Measurements from ENCODE around the gene PDSS2. TPM values are rescaled to one million over a fixed set of nuclear protein-coding genes. Genes with fewer than 3 reads are reported as not detected.
"Not testable (repeated sequence)": the region's sequence is repeated elsewhere in the genome, so short reads cannot be mapped to it uniquely, and the experiment has no call there.

The PDSS2 gene
- total RNA-seq, 1 donor from 2014 or later: 19.3 TPM

GRCh38 chr6:107292715-107293271 lies 166.6 kb downstream of the PDSS2 start:
- Mint-ChIP-seq H3K27ac (no peak overlapping the region), H3K9me3 (no peaks in the 10 kb centered on the region), H3K4me3 (no peak overlapping the region), H3K36me3 (ENCODE audit: low read depth) (peaks cover 1% of the 10 kb centered on the region), H3K27me3 (no peaks in the 10 kb centered on the region), H3K4me1 (no peaks in the 10 kb centered on the region)
- POLR2A ChIA-PET: no interaction called here
- CTCF ChIA-PET: no interaction called here
- ATAC-seq (ENCODE audit: low read depth) (no peak), DNase-seq (no peak)
- intact Hi-C loops (cut with micrococcal nuclease): no loop called here
- TF ChIP-seq CTCF (IDR thresholded peaks at IDR 0.05): no peak

GRCh38 chr6:107290491-107290890 lies 168.9 kb downstream of the PDSS2 start:
- ChIA-PET POLR2A (no interaction called here), CTCF (no interaction called here)
- intact Hi-C loops (cut with micrococcal nuclease): no loop called here
- H3K4me3 Mint-ChIP-seq: no peak overlapping the region
- ATAC-seq (ENCODE audit: low read depth): no peak
- H3K9me3 Mint-ChIP-seq: no peaks in the 10 kb centered on the region
- H3K27ac Mint-ChIP-seq: no peak overlapping the region
- H3K27me3 Mint-ChIP-seq: no peaks in the 10 kb centered on the region
- no peak for TF ChIP-seq CTCF (IDR thresholded peaks at IDR 0.05)
- H3K36me3 Mint-ChIP-seq (ENCODE audit: low read depth): no peaks in the 10 kb centered on the region
- no peaks in the 10 kb centered on the region for H3K4me1 Mint-ChIP-seq
- DNase-seq: no peak

GRCh38 chr6:107289258-107289657 lies 170.1 kb downstream of the PDSS2 start:
- DNase-seq; H3K27ac Mint-ChIP-seq; H3K36me3 Mint-ChIP-seq (ENCODE audit: low read depth); intact Hi-C loops (cut with micrococcal nuclease); H3K4me1 Mint-ChIP-seq; H3K4me3 Mint-ChIP-seq; H3K27me3 Mint-ChIP-seq; H3K9me3 Mint-ChIP-seq; ATAC-seq (ENCODE audit: low read depth); CTCF ChIA-PET; POLR2A ChIA-PET: not testable (repeated sequence)

- H3K27me3 Mint-ChIP-seq; DNase-seq; H3K36me3 Mint-ChIP-seq (ENCODE audit: low read depth); H3K4me3 Mint-ChIP-seq; CTCF ChIA-PET; H3K27ac Mint-ChIP-seq; H3K4me1 Mint-ChIP-seq; intact Hi-C loops (cut with micrococcal nuclease); ATAC-seq (ENCODE audit: low read depth); H3K9me3 Mint-ChIP-seq; POLR2A ChIA-PET: not testable (repeated sequence)
Measured at GRCh38 chr6:107285683-107286082, 173.7 kb downstream of the PDSS2 start.

GRCh38 chr6:107284805-107285204 lies 174.6 kb downstream of the PDSS2 start:
- DNase-seq: no peak
- POLR2A ChIA-PET: no interaction called here
- no peak overlapping the region for H3K4me3 Mint-ChIP-seq
- no peak overlapping the region for H3K27ac Mint-ChIP-seq
- H3K9me3 Mint-ChIP-seq: no peaks in the 10 kb centered on the region
- intact Hi-C loops (cut with micrococcal nuclease): no loop called here
- CTCF ChIA-PET: no interaction called here
- ATAC-seq (ENCODE audit: low read depth): no peak
- no peaks in the 10 kb centered on the region for H3K36me3 Mint-ChIP-seq (ENCODE audit: low read depth)
- TF ChIP-seq CTCF (IDR thresholded peaks at IDR 0.05): no peak
- no peaks in the 10 kb centered on the region for H3K27me3 Mint-ChIP-seq
- no peaks in the 10 kb centered on the region for H3K4me1 Mint-ChIP-seq

- H3K27ac Mint-ChIP-seq: no peak overlapping the region
- TF ChIP-seq CTCF (IDR thresholded peaks at IDR 0.05): no peak
- intact Hi-C loops (cut with micrococcal nuclease): no loop called here
- H3K36me3 Mint-ChIP-seq (ENCODE audit: low read depth): no peaks in the 10 kb centered on the region
- no peaks in the 10 kb centered on the region for H3K9me3 Mint-ChIP-seq
- ATAC-seq (ENCODE audit: low read depth): no peak
- DNase-seq: no peak
- no peak overlapping the region for H3K4me3 Mint-ChIP-seq
- no peaks in the 10 kb centered on the region for H3K27me3 Mint-ChIP-seq
- POLR2A ChIA-PET: interaction anchor here (0.5 kb wide), 1 partner anchor 30 kb away, joined by 5 read pairs; no protein-coding TSS in a partner anchor
- H3K4me1 Mint-ChIP-seq: no peaks in the 10 kb centered on the region
- CTCF ChIA-PET: no interaction called here
Measured at GRCh38 chr6:107280791-107281190, 178.6 kb downstream of the PDSS2 start.

GRCh38 chr6:107280001-107280400 lies 179.4 kb downstream of the PDSS2 start:
- H3K9me3 Mint-ChIP-seq; H3K4me1 Mint-ChIP-seq; H3K27ac Mint-ChIP-seq; H3K36me3 Mint-ChIP-seq (ENCODE audit: low read depth); intact Hi-C loops (cut with micrococcal nuclease); POLR2A ChIA-PET; DNase-seq; ATAC-seq (ENCODE audit: low read depth); H3K27me3 Mint-ChIP-seq; CTCF ChIA-PET; H3K4me3 Mint-ChIP-seq: not testable (repeated sequence)

All from activated B cell treated with CpG ODN at 0.5 μM for 24 hours (primary cell).